ENCODE results near the gene DCAF10.

GRCh38 chr9:37752642-37753488 lies 47.7 kb upstream of the DCAF10 start:
- TF ChIP-seq, protein P1, sequence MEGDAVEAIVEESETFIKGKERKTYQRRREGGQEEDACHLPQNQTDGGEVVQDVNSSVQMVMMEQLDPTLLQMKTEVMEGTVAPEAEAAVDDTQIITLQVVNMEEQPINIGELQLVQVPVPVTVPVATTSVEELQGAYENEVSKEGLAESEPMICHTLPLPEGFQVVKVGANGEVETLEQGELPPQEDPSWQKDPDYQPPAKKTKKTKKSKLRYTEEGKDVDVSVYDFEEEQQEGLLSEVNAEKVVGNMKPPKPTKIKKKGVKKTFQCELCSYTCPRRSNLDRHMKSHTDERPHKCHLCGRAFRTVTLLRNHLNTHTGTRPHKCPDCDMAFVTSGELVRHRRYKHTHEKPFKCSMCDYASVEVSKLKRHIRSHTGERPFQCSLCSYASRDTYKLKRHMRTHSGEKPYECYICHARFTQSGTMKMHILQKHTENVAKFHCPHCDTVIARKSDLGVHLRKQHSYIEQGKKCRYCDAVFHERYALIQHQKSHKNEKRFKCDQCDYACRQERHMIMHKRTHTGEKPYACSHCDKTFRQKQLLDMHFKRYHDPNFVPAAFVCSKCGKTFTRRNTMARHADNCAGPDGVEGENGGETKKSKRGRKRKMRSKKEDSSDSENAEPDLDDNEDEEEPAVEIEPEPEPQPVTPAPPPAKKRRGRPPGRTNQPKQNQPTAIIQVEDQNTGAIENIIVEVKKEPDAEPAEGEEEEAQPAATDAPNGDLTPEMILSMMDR (conservative IDR thresholded peaks at IDR 0.05) = no peak
- TF ChIP-seq EZH2 (IDR thresholded peaks at IDR 0.05; ENCODE audit: low read depth) = no peak
